Lower leg skin (tissue), 4 donors: Measurements from ENCODE around the gene CEP83. TPM values are rescaled to one million over a fixed set of nuclear protein-coding genes. Genes with fewer than 3 reads are reported as not detected.

Experiments
- DNase-seq, 2 donors: peaks; one replicate each; pipeline ENCODE4 v3.0.0-alpha.2; 2019; ENCODE audit warnings: low spot score in 2 of 2
- H3K4me3 ChIP-seq: fragments of 200-600 bp; sonication (generic); 2 replicates; pipeline ENCODE4 v1.5.1; 2017; ENCODE audit warnings: mild to moderate bottlenecking, low read depth; ENCODE audit not compliant: poor library complexity, severe bottlenecking
- CTCF ChIP-seq, 3 donors: fragments of 450-650 bp; IDR thresholded peaks; one replicate each; pipeline ENCODE4 v1.5.1; 2016; ENCODE audit warnings: antibody characterized with exemption in 3 of 3, mild to moderate bottlenecking in 3 of 3, moderate library complexity in 2 of 3
- POLR2A ChIP-seq, 2 donors: fragments of 450-650 bp; IDR thresholded peaks; one replicate each; pipeline ENCODE4 v1.6.1; 2016 to 2017; ENCODE audit warnings: antibody characterized with exemption in 2 of 2, mild to moderate bottlenecking in 1 of 2, moderate library complexity in 1 of 2
- WGBS, 2 donors: methylation state at CpG; one replicate each; pipeline ENCODE4 v1.1.5; 2018; 5-methylcytosine and 5-hydroxymethylcytosine counted together
- intact Hi-C: fragments of 100-400 bp; cut with DNase I; formaldehyde crosslinking; loops from one replicate; pipeline ENCODE4 v1.15.0; 2023; ENCODE audit warnings: low total_unique reads
- total RNA-seq, 4 donors: library from RNA; depleted of rRNA; stranded (reverse); fragments of >200 nt; gene quantifications; one replicate each; pipeline ENCODE4 v1.1.0, GENCODE V29; 2016

Gene CEP83
- total RNA-seq, 4 donors from 2014 or later = 2.8 to 7.9 (median 6.5) TPM

DNA sequence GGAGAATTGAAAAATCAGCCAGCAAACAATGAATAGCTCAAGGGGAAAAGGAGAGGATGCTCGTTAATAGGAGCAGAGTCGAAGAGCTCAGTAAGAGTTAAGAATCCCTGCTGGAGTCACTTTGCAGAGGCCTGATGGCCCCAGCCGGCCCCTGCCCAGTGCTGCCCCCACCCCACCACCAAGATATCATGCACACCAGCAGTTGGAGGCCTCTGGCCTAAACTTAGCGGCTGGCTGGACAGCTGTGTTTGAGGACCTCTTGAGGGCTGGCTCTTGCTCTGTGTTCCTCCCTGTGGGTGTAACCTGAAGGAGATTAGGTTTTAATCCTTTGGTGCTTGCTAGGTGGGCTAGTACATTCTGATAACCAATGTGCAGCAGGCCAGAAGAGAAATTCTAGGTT lies 169.3 kb downstream of the CEP83 start:
- WGBS, 2 donors = 42 to 43% methylated on average over 4 of the region's 4 CpGs
- H3K4me3 ChIP-seq = no peak overlapping the region
- intact Hi-C loops = no loop called here

DNA sequence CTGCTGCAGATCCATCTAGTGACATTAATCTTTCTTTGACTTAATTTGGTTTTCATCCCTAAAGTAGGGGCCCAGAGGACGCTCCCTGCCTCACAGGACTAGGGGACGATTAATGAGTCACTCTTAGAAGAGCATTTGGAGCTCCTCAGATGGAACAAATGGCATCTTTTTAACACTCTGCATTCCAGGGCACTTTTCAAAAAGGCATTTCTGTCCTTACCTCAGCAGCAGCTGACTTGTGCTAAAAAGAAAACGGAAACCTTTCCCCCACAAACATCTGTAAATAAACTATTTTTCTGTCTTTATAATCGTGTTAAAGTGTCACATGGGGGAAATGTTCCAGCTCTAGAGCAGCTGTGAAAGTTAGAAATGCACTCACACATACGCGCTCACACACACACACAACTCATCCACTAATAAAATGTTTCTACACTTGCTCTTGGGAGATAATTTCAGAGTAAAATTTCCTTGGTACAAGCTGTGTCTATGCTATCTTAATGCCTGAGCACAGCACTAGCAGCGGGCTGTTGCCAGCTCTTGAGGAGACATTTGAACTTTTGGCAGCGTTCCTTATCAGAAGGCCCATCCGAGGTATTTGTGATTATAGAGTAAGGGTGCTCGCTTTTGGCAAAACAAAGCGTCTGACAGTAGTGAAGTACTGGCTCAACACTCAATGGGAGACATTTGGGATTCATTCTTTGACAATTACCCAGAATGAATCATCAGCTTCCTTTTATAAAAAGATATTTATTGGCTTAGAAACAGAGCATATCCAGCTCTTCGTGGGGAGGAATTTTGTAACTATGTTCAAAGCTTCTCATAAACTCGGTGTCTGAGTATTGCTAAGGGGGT lies 170.0 kb downstream of the CEP83 start:
- DNase-seq = no peak

More for the DNA sequence above, 169.3 kb downstream of the CEP83 start:
- TF ChIP-seq CTCF (IDR thresholded peaks at IDR 0.05) = no peak
- TF ChIP-seq POLR2A (IDR thresholded peaks at IDR 0.05) = no peak
- DNase-seq = no peak

DNA sequence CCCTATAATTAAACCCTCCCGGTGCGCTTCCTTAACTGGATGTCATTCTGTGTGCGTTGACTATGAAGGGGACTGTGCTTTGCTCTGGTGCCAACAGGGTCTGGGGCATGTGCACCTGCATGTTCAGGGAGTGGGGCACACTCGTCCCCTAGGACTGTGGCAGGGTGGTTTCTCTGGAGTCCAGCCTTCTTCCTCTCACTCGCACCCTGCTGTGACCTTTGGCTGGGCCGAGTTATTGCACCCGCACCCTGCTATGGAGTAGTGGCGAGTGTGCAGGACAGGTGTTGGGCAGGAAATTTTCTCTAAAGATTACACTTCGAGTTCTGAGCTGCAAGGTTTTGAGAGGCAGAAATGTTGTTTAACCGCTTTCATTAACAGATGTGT lies 172.4 kb downstream of the CEP83 start:
- no peak for DNase-seq
- WGBS, 2 donors = 86 to 93% methylated on average over 10 of the region's 10 CpGs
- TF ChIP-seq CTCF (IDR thresholded peaks at IDR 0.05) (no peak), POLR2A (IDR thresholded peaks at IDR 0.05) (no peak)
- H3K4me3 ChIP-seq = no peak overlapping the region
- intact Hi-C loops = no loop called here

More for the DNA sequence above, 170.0 kb downstream of the CEP83 start:
- intact Hi-C loops = no loop called here
- TF ChIP-seq POLR2A (IDR thresholded peaks at IDR 0.05) (no peak), CTCF (IDR thresholded peaks at IDR 0.05) (no peak)
- H3K4me3 ChIP-seq = no peak overlapping the region
- WGBS, 2 donors = 32 to 38% methylated on average over 13 of the region's 13 CpGs

GRCh38 chr12:94286583-94287244 lies 173.0 kb downstream of the CEP83 start:
- TF ChIP-seq POLR2A (IDR thresholded peaks at IDR 0.05) = no peak
- TF ChIP-seq CTCF (IDR thresholded peaks at IDR 0.05) = no peak
- DNase-seq = no peak
- intact Hi-C loops = no loop called here
- 80 to 84% methylated on average over 4 of the region's 4 CpGs for WGBS, 2 donors
- no peak overlapping the region for H3K4me3 ChIP-seq

GRCh38 chr12:94285943-94286582 lies 173.6 kb downstream of the CEP83 start:
- H3K4me3 ChIP-seq = no peak overlapping the region
- 87 to 94% methylated on average over 8 of the region's 8 CpGs for WGBS, 2 donors
- intact Hi-C loops = no loop called here
- no peak for DNase-seq
- TF ChIP-seq POLR2A (IDR thresholded peaks at IDR 0.05) (no peak), CTCF (IDR thresholded peaks at IDR 0.05) (no peak)
